ENCODE measurements around the gene IFNAR1. TPM values are rescaled to one million over a fixed set of nuclear protein-coding genes. Genes with fewer than 3 reads are reported as not detected.
"Not testable (repeated sequence)": the region's sequence is repeated elsewhere in the genome, so short reads cannot be mapped to it uniquely, and the experiment has no call there.

The IFNAR1 gene
- total and polyA plus RNA-seq, 2 of the 4 experiments (the other 2 are of a cell fraction): 7.8 to 9.9 TPM

- H2BK15ac ChIP-seq (ENCODE audit: low read depth, low read length); H2BK20ac ChIP-seq (ENCODE audit: low read depth, low read length); CTCF ChIA-PET; H3K23ac ChIP-seq (ENCODE audit: low read depth, low read length); H2BK5ac ChIP-seq (ENCODE audit: low read depth, low read length, poor library complexity, severe bottlenecking); H2AK9ac ChIP-seq (replicated peaks; ENCODE audit: low read depth, low read length, poor library complexity); intact Hi-C loops (cut with micrococcal nuclease); H2AFZ ChIP-seq (replicated peaks; ENCODE audit: low read length, poor library complexity); H2BK120ac ChIP-seq (ENCODE audit: low read depth, low read length); H3K9me1 ChIP-seq (ENCODE audit: insufficient read depth, low read length); H3K9ac ChIP-seq (ENCODE audit: low read depth, low read length); BruUV-seq (replicated peaks); H3K27ac ChIP-seq (ENCODE audit: insufficient read depth, low read length); H3K27me3 ChIP-seq (ENCODE audit: control insufficient read depth, insufficient read depth, low read length); H3K4me2 ChIP-seq (ENCODE audit: low read depth, low read length); H3K18ac ChIP-seq (ENCODE audit: low read depth, low read length); H3K14ac ChIP-seq (replicated peaks; ENCODE audit: low read depth, low read length); H3K4ac ChIP-seq (ENCODE audit: low read depth, low read length); H3K56ac ChIP-seq (ENCODE audit: extremely low read depth, insufficient read depth, low read length); H3K4me1 ChIP-seq (ENCODE audit: control insufficient read depth, insufficient read depth, low read length); H4K91ac ChIP-seq (ENCODE audit: insufficient read depth, low read depth, low read length); POLR2A ChIA-PET (ENCODE audit: unreplicated experiment); H4K8ac ChIP-seq (ENCODE audit: low read depth in 2 of 2, low read length in 2 of 2); H4K5ac ChIP-seq (ENCODE audit: low read depth, low read length); in situ Hi-C loops (cut with MboI; ENCODE audit: low sequenced_read_pairs); H3K79me1 ChIP-seq (ENCODE audit: low read depth in 1 of 2, low read length in 2 of 2); ATAC-seq (ENCODE audit: low read depth); H3K9me3 ChIP-seq (ENCODE audit: control insufficient read depth, insufficient read depth, low read length); DNase-seq; H3K36me3 ChIP-seq (ENCODE audit: control insufficient read depth, insufficient read depth, low read length); H2AK5ac ChIP-seq (ENCODE audit: low read depth, low read length); H3K4me3 ChIP-seq (ENCODE audit: insufficient read depth, low read depth, low read length); dilution Hi-C loops (cut with HindIII; ENCODE audit: low sequenced_read_pairs, unreplicated experiment); H4K20me1 ChIP-seq (ENCODE audit: insufficient read depth, low read length): not testable (repeated sequence)
- 100% methylated on average over 2 of the region's 17 CpGs; no CpG with 5 or more reads in 1 of the 2 experiments for WGBS, 2 experiments (ENCODE audit: extremely low coverage in 2 of 2, insufficient read length in 1 of 2)
These were observed 3.8 kb upstream of the IFNAR1 start for GRCh38 chr21:33321005-33321404.

GRCh38 chr21:33323610-33324009 is 1.2 kb upstream of the IFNAR1 start:
- H3K23ac ChIP-seq (ENCODE audit: low read depth, low read length); H2AK9ac ChIP-seq (replicated peaks; ENCODE audit: low read depth, low read length, poor library complexity); CTCF ChIA-PET; H3K9ac ChIP-seq (ENCODE audit: low read depth, low read length); H3K14ac ChIP-seq (replicated peaks; ENCODE audit: low read depth, low read length); H4K8ac ChIP-seq (ENCODE audit: low read depth in 2 of 2, low read length in 2 of 2); POLR2A ChIA-PET (ENCODE audit: unreplicated experiment); DNase-seq; H2BK5ac ChIP-seq (ENCODE audit: low read depth, low read length, poor library complexity, severe bottlenecking); in situ Hi-C loops (cut with MboI; ENCODE audit: low sequenced_read_pairs); H3K27ac ChIP-seq (ENCODE audit: insufficient read depth, low read length); H3K9me3 ChIP-seq (ENCODE audit: control insufficient read depth, insufficient read depth, low read length); dilution Hi-C loops (cut with HindIII; ENCODE audit: low sequenced_read_pairs, unreplicated experiment); H3K36me3 ChIP-seq (ENCODE audit: control insufficient read depth, insufficient read depth, low read length); H2AK5ac ChIP-seq (ENCODE audit: low read depth, low read length); H3K4me1 ChIP-seq (ENCODE audit: control insufficient read depth, insufficient read depth, low read length); H3K4me3 ChIP-seq (ENCODE audit: insufficient read depth, low read depth, low read length); H2BK15ac ChIP-seq (ENCODE audit: low read depth, low read length); H3K9me1 ChIP-seq (ENCODE audit: insufficient read depth, low read length); H2BK120ac ChIP-seq (ENCODE audit: low read depth, low read length); H2BK20ac ChIP-seq (ENCODE audit: low read depth, low read length); BruUV-seq (replicated peaks); H4K91ac ChIP-seq (ENCODE audit: insufficient read depth, low read depth, low read length); H3K4ac ChIP-seq (ENCODE audit: low read depth, low read length); H3K56ac ChIP-seq (ENCODE audit: extremely low read depth, insufficient read depth, low read length); H3K18ac ChIP-seq (ENCODE audit: low read depth, low read length); H2AFZ ChIP-seq (replicated peaks; ENCODE audit: low read length, poor library complexity); H3K27me3 ChIP-seq (ENCODE audit: control insufficient read depth, insufficient read depth, low read length); ATAC-seq (ENCODE audit: low read depth); H3K4me2 ChIP-seq (ENCODE audit: low read depth, low read length); H4K5ac ChIP-seq (ENCODE audit: low read depth, low read length): not testable (repeated sequence)
- H3K79me1 ChIP-seq (ENCODE audit: low read depth in 1 of 2, low read length in 2 of 2): peaks cover 14 to 29% of the 10 kb centered on the region in 2 experiments
- intact Hi-C loops (cut with micrococcal nuclease): loop anchor here (2.0 kb wide), 1 partner anchor 125 kb away; no protein-coding TSS in a partner anchor
- H4K20me1 ChIP-seq (ENCODE audit: insufficient read depth, low read length): peaks cover 12% of the 10 kb centered on the region

Measured in IMR-90 (cell line).